Skeletal muscle tissue (tissue), 4 donors: Measurements from ENCODE around the gene ARAP2. TPM values are rescaled to one million over a fixed set of nuclear protein-coding genes. Genes with fewer than 3 reads are reported as not detected.
A peak's percentile ranks its signal among the peaks of the same experiment; 100 is the strongest.

ENCODE experiments used
- H3K27ac ChIP-seq: one replicate; pipeline ENCODE4 v1.7.0; 2013; ENCODE audit warnings: mild to moderate bottlenecking, low read depth, low read length, inconsistent platforms
- H3K27me3 ChIP-seq, 3 donors: one replicate each; pipeline ENCODE4 v1.7.0; 2013; ENCODE audit warnings: low read length in 3 of 3; ENCODE audit not compliant: control insufficient read depth in 3 of 3, insufficient read depth in 3 of 3
- H3K36me3 ChIP-seq, 3 donors: one replicate each; pipeline ENCODE4 v1.7.0; 2013; ENCODE audit warnings: low read length in 3 of 3; ENCODE audit not compliant: control insufficient read depth in 3 of 3, insufficient read depth in 3 of 3
- H3K4me1 ChIP-seq, 3 donors: one replicate each; pipeline ENCODE4 v1.7.0; 2013; ENCODE audit warnings: low read length in 3 of 3, mild to moderate bottlenecking in 3 of 3; ENCODE audit not compliant: control insufficient read depth in 3 of 3, insufficient read depth in 3 of 3
- H3K4me3 ChIP-seq, 3 donors: one replicate each; pipeline ENCODE4 v1.7.0; 2013; ENCODE audit warnings: low read length in 3 of 3
- H3K9ac ChIP-seq, 3 donors: one replicate each; pipeline ENCODE4 v1.7.0; 2013; ENCODE audit warnings: low read length in 3 of 3, mild to moderate bottlenecking in 3 of 3, moderate library complexity in 2 of 3, low read depth in 1 of 3
- H3K9me3 ChIP-seq, 3 donors: one replicate each; pipeline ENCODE4 v1.7.0; 2013; ENCODE audit warnings: low read length in 3 of 3; ENCODE audit not compliant: control insufficient read depth in 3 of 3
- total RNA-seq: library from RNA; depleted of rRNA; stranded (reverse); fragments of >200 nt; gene quantifications from one replicate; pipeline ENCODE4 v1.2.3, GENCODE V29; 2014
- donor health status: Osteomylitis.

ARAP2 gene
- total RNA-seq, 1 donor from 2014 or later, result 2.6 TPM

DNA sequence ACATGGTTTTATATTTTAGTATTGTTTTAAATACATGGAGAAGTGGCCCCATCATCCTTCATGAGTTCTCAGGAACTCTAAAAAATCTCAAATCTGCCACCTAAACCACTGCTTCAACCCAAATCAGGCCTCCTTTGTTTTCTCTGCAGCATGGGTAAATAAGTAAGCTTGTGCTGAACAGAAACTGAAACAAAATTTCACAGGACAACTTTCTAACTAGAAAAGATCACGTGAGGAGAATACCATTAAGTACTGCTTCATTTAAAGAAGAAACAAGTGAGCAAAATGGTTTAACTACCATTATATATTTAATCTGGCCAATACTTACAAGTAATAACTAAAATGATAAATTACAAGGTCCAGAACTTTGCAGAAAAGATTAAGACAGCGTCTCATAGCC lies 2.5 kb downstream of the ARAP2 start:
- Histone ChIP-seq H3K27ac (no peak overlapping the region), H3K4me3 (peak overlapping the region in 1 of 3 donors; percentile 32), H3K4me1 (no peaks in the 10 kb centered on the region), H3K36me3 (no peaks in the 10 kb centered on the region), H3K27me3 (peaks cover 0 to 3% (median 0%) of the 10 kb centered on the region in 3 donors), H3K9me3 (no peaks in the 10 kb centered on the region), H3K9ac (no peak overlapping the region)

DNA sequence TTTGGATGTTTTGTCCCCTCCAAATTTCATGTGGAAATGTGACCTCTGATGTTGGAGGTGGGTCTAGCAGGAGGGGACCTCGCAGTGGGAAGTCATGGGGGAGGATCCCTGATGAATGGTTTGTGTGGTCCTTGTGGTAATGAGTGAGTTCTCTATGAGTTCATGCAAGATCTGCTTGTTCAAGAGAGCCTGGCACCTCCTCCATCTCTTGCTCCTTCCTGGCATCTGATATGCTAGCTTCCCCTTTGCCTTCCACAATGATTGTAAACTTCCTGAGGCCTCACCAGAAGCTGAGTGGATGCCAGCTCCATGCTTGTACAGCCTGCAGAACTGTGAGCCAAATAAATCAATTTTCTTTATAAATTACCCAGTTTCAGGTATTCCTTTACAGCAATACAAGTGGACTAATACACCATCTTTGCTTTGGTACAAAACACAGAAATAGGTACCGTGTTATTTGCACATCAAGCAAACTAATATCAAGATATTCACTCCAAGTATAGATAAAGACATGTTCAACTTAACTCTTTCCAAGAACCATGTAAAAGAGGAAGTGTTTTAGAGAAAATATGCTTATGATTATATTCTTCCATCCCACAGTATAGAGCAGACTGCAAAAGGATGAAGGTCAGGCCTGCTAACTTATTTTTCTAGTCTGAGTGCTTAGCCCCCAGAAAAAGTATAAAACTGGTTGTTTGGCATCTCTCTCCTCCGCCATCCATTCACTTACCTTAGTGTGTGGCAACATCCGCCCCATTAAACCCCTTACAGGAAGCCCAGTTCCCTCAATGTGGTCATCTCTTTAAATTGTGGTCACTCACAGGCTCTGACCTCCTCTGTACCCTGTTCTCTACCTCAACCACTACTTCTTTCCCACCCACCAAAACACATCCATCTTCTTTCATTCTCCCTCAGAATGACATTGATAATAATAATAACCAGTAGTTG lies 6.7 kb downstream of the ARAP2 start:
- Histone ChIP-seq H3K4me3 (no peak overlapping the region), H3K27me3 (no peaks in the 10 kb centered on the region), H3K27ac (no peak overlapping the region), H3K4me1 (no peaks in the 10 kb centered on the region), H3K9ac (no peak overlapping the region), H3K9me3 (no peaks in the 10 kb centered on the region), H3K36me3 (no peaks in the 10 kb centered on the region)

DNA sequence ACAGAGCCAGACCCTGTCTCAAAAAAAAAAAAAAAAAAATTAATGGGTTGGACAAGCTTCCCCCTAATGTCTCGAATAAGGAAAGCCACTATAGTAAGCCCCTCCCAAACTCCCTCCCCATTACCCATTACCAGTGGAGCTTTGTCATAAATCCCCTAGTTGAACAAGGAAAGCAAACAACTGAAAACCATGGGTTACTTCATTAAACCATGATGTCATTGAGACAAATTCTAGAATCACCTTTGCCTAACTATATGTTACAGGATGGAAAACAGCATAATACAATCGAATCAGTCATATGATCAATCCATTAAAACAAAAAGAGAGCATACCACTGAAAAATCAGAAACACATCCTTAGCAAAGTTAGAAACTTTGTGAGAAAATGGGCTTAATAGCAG lies 8.2 kb downstream of the ARAP2 start:
- Histone ChIP-seq H3K4me1 (no peaks in the 10 kb centered on the region), H3K9ac (no peak overlapping the region), H3K4me3 (no peak overlapping the region), H3K27me3 (no peaks in the 10 kb centered on the region), H3K27ac (no peak overlapping the region), H3K36me3 (no peaks in the 10 kb centered on the region), H3K9me3 (no peaks in the 10 kb centered on the region)

DNA sequence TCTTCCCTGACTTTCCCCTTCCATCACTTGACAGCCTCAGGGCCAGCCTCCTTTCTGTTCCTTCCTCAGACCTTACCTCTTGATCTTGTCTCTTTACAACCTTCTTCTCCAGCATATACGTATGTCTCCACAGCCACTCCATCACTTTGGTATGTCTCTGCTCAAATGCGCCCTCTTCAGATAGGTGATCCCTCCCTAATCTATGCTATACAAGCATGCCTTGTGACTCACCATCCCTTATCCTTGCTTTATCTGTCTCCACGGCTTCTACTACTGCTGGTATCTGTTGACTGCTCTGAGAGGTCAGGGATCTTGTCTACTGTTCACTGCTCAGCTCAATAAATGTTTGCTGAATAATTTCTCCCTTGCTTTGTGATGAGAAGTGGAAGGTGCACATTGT lies 9.0 kb downstream of the ARAP2 start:
- Histone ChIP-seq H3K27ac (no peak overlapping the region), H3K36me3 (no peaks in the 10 kb centered on the region), H3K9me3 (no peaks in the 10 kb centered on the region), H3K4me1 (no peaks in the 10 kb centered on the region), H3K9ac (no peak overlapping the region), H3K27me3 (no peaks in the 10 kb centered on the region), H3K4me3 (no peak overlapping the region)

DNA sequence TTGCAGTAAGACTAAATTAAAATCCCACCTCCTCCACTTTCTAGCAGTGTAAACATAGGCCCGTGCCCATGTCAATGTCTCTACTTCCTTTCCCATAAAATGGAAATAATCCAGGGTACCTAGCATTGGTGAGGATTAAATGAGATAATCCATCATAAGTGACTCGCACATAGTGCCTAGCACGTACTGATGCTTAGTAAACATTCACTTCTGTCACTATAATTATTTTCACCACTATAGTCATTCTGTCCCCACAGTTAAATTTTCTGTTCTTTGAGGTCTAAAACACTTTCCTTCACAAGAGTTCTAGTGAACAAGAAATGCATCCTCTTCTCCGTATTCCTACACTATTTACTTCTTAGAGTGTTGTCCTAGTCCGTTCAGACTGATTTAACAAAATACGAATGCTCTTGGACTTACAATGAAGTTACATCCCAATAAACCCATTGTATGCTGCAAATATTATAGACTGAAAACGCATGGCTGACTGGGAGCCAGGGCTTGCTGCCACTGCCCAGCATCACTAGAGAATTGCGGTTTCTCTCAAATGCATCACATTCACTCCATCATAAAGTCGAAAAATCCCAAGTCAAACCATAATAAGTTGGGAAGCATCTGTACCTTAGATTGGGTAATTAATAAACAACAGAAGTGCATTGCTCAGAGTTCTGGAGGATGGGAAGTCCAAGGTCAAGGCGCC lies 10.6 kb downstream of the ARAP2 start:
- H3K9ac ChIP-seq, result no peak overlapping the region
- H3K27me3 ChIP-seq, result no peaks in the 10 kb centered on the region
- H3K9me3 ChIP-seq, result no peaks in the 10 kb centered on the region
- no peak overlapping the region for H3K4me3 ChIP-seq
- no peaks in the 10 kb centered on the region for H3K36me3 ChIP-seq
- H3K27ac ChIP-seq, result no peak overlapping the region
- no peaks in the 10 kb centered on the region for H3K4me1 ChIP-seq

DNA sequence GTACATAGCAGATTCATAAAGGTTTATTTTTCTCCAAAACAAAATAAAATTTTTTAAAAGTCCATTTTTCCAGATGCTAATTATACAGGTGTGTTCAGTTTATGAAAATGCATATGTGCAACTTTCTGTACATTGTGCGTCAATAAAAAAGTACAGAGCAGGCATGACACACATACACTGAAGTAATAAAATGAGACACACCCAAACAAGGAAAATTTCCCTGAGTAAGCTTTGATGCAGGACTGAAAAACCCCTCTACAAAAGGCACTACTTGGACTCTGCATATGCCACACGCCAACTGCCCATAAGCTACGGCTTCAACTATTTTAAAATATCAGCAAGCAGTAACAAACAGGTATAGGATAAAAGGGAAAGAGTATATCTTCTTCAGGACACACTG lies 13.8 kb downstream of the ARAP2 start:
- Histone ChIP-seq H3K9ac (no peak overlapping the region), H3K27me3 (no peaks in the 10 kb centered on the region), H3K9me3 (no peaks in the 10 kb centered on the region), H3K4me3 (no peak overlapping the region), H3K36me3 (no peaks in the 10 kb centered on the region), H3K4me1 (no peaks in the 10 kb centered on the region), H3K27ac (no peak overlapping the region)

DNA sequence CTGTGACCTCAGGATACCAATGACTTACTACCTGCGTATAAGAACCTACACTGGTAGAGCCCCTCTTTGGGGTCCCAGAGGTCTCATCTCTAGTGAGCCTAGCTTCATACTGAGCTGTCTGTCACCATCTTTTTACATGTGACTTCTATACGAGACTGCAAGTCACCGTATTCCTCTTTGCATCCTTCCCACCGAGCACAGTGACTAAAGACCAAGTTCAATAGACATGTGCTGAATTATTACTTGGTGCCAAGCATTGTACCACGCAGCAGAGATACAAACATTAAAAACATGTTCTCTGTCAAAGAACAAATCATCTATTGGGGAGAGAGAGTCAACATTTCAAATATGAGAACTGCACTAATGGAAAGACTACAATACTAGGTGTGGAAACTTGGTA lies 16.4 kb downstream of the ARAP2 start:
- Histone ChIP-seq H3K9me3 (no peaks in the 10 kb centered on the region), H3K4me3 (no peak overlapping the region), H3K36me3 (no peaks in the 10 kb centered on the region), H3K9ac (no peak overlapping the region), H3K4me1 (no peaks in the 10 kb centered on the region), H3K27me3 (no peaks in the 10 kb centered on the region), H3K27ac (no peak overlapping the region)

DNA sequence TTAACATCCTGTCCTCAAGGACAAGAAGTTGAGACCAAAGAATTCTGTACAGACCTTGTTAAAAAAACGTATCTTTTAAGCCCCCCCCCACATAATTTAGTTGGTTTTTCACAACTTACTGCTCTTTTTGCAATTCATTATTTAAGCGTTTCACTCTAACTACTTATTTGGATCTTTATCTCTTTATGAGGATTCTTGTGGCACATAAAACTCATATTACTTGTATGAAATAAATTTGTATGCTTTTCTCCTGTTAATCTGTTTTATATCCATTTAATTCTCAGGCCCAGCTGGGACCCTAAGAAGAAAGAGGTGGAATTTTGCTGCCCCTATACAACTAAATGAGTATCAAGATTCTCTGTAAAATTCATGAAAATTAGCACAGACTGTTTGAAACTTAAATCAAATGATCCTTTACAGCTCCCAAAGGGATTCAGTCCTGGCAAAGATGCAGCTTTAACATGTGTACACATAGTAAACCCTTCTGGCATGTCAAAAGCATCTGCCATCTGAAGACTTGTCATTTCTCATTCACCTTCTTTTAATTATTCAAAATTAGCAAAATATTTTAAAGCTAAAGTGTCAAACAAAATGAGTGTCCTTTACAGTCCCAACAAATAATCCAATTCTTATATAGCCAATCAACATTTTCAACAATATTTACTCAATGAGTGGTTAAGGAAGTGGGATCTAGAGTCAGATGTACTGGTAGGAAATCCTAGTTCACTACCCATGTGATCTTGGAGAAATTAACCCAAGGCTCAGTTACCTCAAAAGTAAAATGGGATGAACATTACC lies 17.7 kb downstream of the ARAP2 start:
- H3K27ac ChIP-seq, result no peak overlapping the region
- no peaks in the 10 kb centered on the region for H3K9me3 ChIP-seq
- no peaks in the 10 kb centered on the region for H3K4me1 ChIP-seq
- no peak overlapping the region for H3K9ac ChIP-seq
- H3K27me3 ChIP-seq, result no peaks in the 10 kb centered on the region
- no peak overlapping the region for H3K4me3 ChIP-seq
- no peaks in the 10 kb centered on the region for H3K36me3 ChIP-seq

DNA sequence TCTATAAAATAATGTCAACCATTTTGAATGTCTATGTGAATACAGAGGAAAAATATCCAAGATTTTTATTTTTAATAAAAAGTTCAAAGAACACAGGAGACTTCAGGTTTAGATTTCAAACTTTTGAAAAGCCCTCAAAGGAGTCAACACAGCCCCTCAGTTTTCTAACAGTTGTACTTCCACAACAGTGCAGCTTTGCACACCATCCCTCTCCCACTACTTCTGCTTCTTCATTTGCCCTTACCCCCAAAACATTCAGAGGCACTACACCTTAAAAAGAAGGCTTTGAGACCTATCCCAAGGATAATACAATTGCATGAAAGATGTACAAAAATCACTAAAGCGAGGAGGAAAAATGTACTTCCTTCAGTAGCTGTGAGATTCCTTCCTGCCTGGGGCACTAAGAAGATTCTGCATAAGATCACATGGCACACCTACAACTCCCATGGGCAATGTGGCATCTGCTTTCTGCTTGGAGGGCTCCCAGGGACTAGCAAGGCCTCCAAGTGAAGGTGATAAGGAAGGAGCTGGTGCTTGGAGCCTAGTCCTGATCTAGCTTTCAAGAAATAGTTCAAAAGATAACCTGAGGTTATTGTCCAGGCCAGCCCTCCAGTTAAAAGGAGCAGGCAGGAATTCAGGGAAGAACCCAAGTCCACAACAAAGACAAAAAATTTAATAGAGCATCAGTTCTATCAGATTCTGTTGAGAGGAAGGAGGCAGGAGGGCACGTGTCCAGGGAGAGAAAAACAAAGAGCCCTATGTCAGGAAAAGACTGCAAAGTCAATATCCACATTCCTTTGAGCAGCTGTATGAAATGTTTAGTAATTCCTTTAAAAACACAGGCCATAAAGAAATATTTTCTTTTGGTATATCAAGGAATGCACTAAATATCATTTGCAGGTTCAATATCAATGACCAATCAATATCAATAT lies 19.1 kb downstream of the ARAP2 start:
- Histone ChIP-seq H3K4me1 (no peaks in the 10 kb centered on the region), H3K36me3 (no peaks in the 10 kb centered on the region), H3K4me3 (no peak overlapping the region), H3K27me3 (no peaks in the 10 kb centered on the region), H3K27ac (no peak overlapping the region), H3K9ac (no peak overlapping the region), H3K9me3 (no peaks in the 10 kb centered on the region)
